GDM1 (cell line): ENCODE results near the gene XKR3.
"Not testable (repeated sequence)": the region's sequence is repeated elsewhere in the genome, so short reads cannot be mapped to it uniquely, and the experiment has no call there.

Source experiments
- DNase-seq: peaks from one replicate; lab custom pipeline; 2025; lab: John Stamatoyannopoulos, UW

Gene XKR3

GRCh38 chr22:16804882-16805281 is 20.3 kb downstream of the XKR3 start:
- DNase-seq = no peak

GRCh38 chr22:16803255-16803917 is 21.8 kb downstream of the XKR3 start:
- no peak for DNase-seq

GRCh38 chr22:16801571-16801970 is 23.6 kb downstream of the XKR3 start:
- no peak for DNase-seq

GRCh38 chr22:16801088-16801487 is 24.1 kb downstream of the XKR3 start:
- no peak for DNase-seq

- DNase-seq = no peak
These were observed 24.9 kb downstream of the XKR3 start for GRCh38 chr22:16800358-16800757.

- DNase-seq = not testable (repeated sequence)
These were observed 29.7 kb downstream of the XKR3 start for GRCh38 chr22:16795504-16795903.

GRCh38 chr22:16793831-16794230 is 31.4 kb downstream of the XKR3 start:
- no peak for DNase-seq

GRCh38 chr22:16789860-16790493 is 35.2 kb downstream of the XKR3 start:
- no peak for DNase-seq

- no peak for DNase-seq
These were observed 41.3 kb downstream of the XKR3 start for GRCh38 chr22:16783930-16784354.

GRCh38 chr22:16783453-16783852 is 41.8 kb downstream of the XKR3 start:
- DNase-seq = no peak

GRCh38 chr22:16781764-16782329 is 43.4 kb downstream of the XKR3 start:
- no peak for DNase-seq

GRCh38 chr22:16781074-16781763 is 44.0 kb downstream of the XKR3 start:
- DNase-seq = no peak

GRCh38 chr22:16777284-16777924 is 47.8 kb downstream of the XKR3 start:
- no peak for DNase-seq

- no peak for DNase-seq
These were observed 49.1 kb downstream of the XKR3 start for GRCh38 chr22:16776080-16776479.

- DNase-seq = peak; percentile 61
These were observed 50.2 kb downstream of the XKR3 start for GRCh38 chr22:16774911-16775500.

- DNase-seq = not testable (repeated sequence)
These were observed 53.6 kb downstream of the XKR3 start for GRCh38 chr22:16771569-16771968.

GRCh38 chr22:16767927-16768326 is 57.3 kb downstream of the XKR3 start:
- not testable (repeated sequence) for DNase-seq

GRCh38 chr22:16762224-16762623 is 63.0 kb downstream of the XKR3 start:
- DNase-seq = not testable (repeated sequence)

- not testable (repeated sequence) for DNase-seq
These were observed 64.8 kb downstream of the XKR3 start for GRCh38 chr22:16760416-16760815.

- DNase-seq = not testable (repeated sequence)
These were observed 75.9 kb downstream of the XKR3 start for GRCh38 chr22:16749282-16749681.

GRCh38 chr22:16748160-16748929 is 76.9 kb downstream of the XKR3 start:
- DNase-seq = not testable (repeated sequence)
